OCI-LY7 (cell line): ENCODE results near the gene CTAG1A. TPM values are rescaled to one million over a fixed set of nuclear protein-coding genes. Genes with fewer than 3 reads are reported as not detected.

Experiments used
- small RNA-seq: library from RNA; depleted of rRNA; stranded (forward); fragments of <200 nt; gene quantifications from one replicate; pipeline ENCODE3, GENCODE V24; 2014
- total RNA-seq, 2 experiments: library from RNA; depleted of rRNA in 1 of 2; stranded (reverse); fragments of >200 nt in 1 of 2; shearing (Covaris generic) in 1 of 2; gene quantifications; 2 replicates each; pipeline ENCODE4 v1.2.3, GENCODE V29; 2014 to 2022

CTAG1A gene
- total RNA-seq, 2 experiments from 2014 or later: not detected

Small RNAs within 50 kb of the gene (small RNA-seq; reads per million reads assigned to genes)
- not detected for gene AC244090.1
- gene AC244107.2: not detected

Other genes starting within 250 kb of the CTAG1A start
- 78.8 and 91.2 TPM in 2 replicates for gene FLNA, start 210.5 kb upstream of the CTAG1A start, total RNA-seq (2014; rRNA removed; shearing (Covaris generic))
- gene FLNA, start 210.5 kb upstream of the CTAG1A start, total RNA-seq (2022): 96.9 and 97.7 TPM in 2 replicates
- gene EMD, start 205.8 kb upstream of the CTAG1A start, total RNA-seq (2014; rRNA removed; shearing (Covaris generic)): 25.3 and 35.4 TPM in 2 replicates
- 64.1 and 64.6 TPM in 2 replicates for gene EMD, start 205.8 kb upstream of the CTAG1A start, total RNA-seq (2022)
- gene RPL10, start 186.8 kb upstream of the CTAG1A start, total RNA-seq (2014; rRNA removed; shearing (Covaris generic)): 4,261 and 4,291 TPM in 2 replicates
- gene RPL10, start 186.8 kb upstream of the CTAG1A start, total RNA-seq (2022): 2,447 and 2,466 TPM in 2 replicates
- gene DNASE1L1, start 175.9 kb upstream of the CTAG1A start, total RNA-seq (2014; rRNA removed; shearing (Covaris generic)): 13.4 and 23.1 TPM in 2 replicates
- gene DNASE1L1, start 175.9 kb upstream of the CTAG1A start, total RNA-seq (2022): 21.5 and 30.1 TPM in 2 replicates
- 74.2 and 94.5 TPM in 2 replicates for gene TAFAZZIN, start 173.6 kb upstream of the CTAG1A start, total RNA-seq (2014; rRNA removed; shearing (Covaris generic))
- gene TAFAZZIN, start 173.6 kb upstream of the CTAG1A start, total RNA-seq (2022): 85.3 and 104 TPM in 2 replicates
- gene ATP6AP1, start 156.5 kb upstream of the CTAG1A start, total RNA-seq (2014; rRNA removed; shearing (Covaris generic)): 22.2 and 26.4 TPM in 2 replicates
- 37.4 and 39.5 TPM in 2 replicates for gene ATP6AP1, start 156.5 kb upstream of the CTAG1A start, total RNA-seq (2022)
- 101 and 103 TPM in 2 replicates for gene GDI1, start 148.0 kb upstream of the CTAG1A start, total RNA-seq (2014; rRNA removed; shearing (Covaris generic))
- gene GDI1, start 148.0 kb upstream of the CTAG1A start, total RNA-seq (2022): 76.6 and 93.6 TPM in 2 replicates
- gene FAM50A, start 141.0 kb upstream of the CTAG1A start, total RNA-seq (2014; rRNA removed; shearing (Covaris generic)): 28.1 and 30.8 TPM in 2 replicates
- 49.0 and 55.1 TPM in 2 replicates for gene FAM50A, start 141.0 kb upstream of the CTAG1A start, total RNA-seq (2022)
- gene PLXNA3, start 126.9 kb upstream of the CTAG1A start, total RNA-seq (2014; rRNA removed; shearing (Covaris generic)): 0.28 and 5.6 TPM in 2 replicates
- gene PLXNA3, start 126.9 kb upstream of the CTAG1A start, total RNA-seq (2022): 5.2 and 8.0 TPM in 2 replicates
- 53.2 and 70.1 TPM in 2 replicates for gene LAGE3, start 105.9 kb upstream of the CTAG1A start, total RNA-seq (2014; rRNA removed; shearing (Covaris generic))
- 31.3 and 40.6 TPM in 2 replicates for gene LAGE3, start 105.9 kb upstream of the CTAG1A start, total RNA-seq (2022)
- gene UBL4A, start 98.5 kb upstream of the CTAG1A start, total RNA-seq (2014; rRNA removed; shearing (Covaris generic)): 76.0 and 89.9 TPM in 2 replicates
- 49.4 and 49.7 TPM in 2 replicates for gene UBL4A, start 98.5 kb upstream of the CTAG1A start, total RNA-seq (2022)
- 12.4 and 14.1 TPM in 2 replicates for gene SLC10A3, start 94.5 kb upstream of the CTAG1A start, total RNA-seq (2014; rRNA removed; shearing (Covaris generic))
- gene SLC10A3, start 94.5 kb upstream of the CTAG1A start, total RNA-seq (2022): 12.7 and 15.6 TPM in 2 replicates
- gene FAM3A, start 68.9 kb upstream of the CTAG1A start, total RNA-seq (2014; rRNA removed; shearing (Covaris generic)): 15.3 and 16.4 TPM in 2 replicates
- gene FAM3A, start 68.9 kb upstream of the CTAG1A start, total RNA-seq (2022): 21.9 and 24.6 TPM in 2 replicates
- gene G6PD, start 38.3 kb upstream of the CTAG1A start, total RNA-seq (2014; rRNA removed; shearing (Covaris generic)): 21.6 and 26.1 TPM in 2 replicates
- gene G6PD, start 38.3 kb upstream of the CTAG1A start, total RNA-seq (2022): 40.9 and 47.1 TPM in 2 replicates
- 9.9 and 14.3 TPM in 2 replicates for gene IKBKG, start 37.5 kb upstream of the CTAG1A start, total RNA-seq (2014; rRNA removed; shearing (Covaris generic))
- 31.6 and 34.4 TPM in 2 replicates for gene IKBKG, start 37.5 kb upstream of the CTAG1A start, total RNA-seq (2022)
- not detected in 2 replicates for gene CTAG1B, start 34.1 kb downstream of the CTAG1A start, total RNA-seq (2014; rRNA removed; shearing (Covaris generic))
- gene CTAG1B, start 34.1 kb downstream of the CTAG1A start, total RNA-seq (2022): not detected in 2 replicates
- not detected in 2 replicates for gene CTAG2, start 68.4 kb downstream of the CTAG1A start, total RNA-seq (2014; rRNA removed; shearing (Covaris generic))
- gene CTAG2, start 68.4 kb downstream of the CTAG1A start, total RNA-seq (2022): not detected in 2 replicates
- gene GAB3, start 165.9 kb downstream of the CTAG1A start, total RNA-seq (2014; rRNA removed; shearing (Covaris generic)): 0.09 TPM in 1 of 2 replicates, not detected in the other
- 0.38 and 0.53 TPM in 2 replicates for gene GAB3, start 165.9 kb downstream of the CTAG1A start, total RNA-seq (2022)
- gene DKC1, start 177.7 kb downstream of the CTAG1A start, total RNA-seq (2014; rRNA removed; shearing (Covaris generic)): 67.7 and 93.3 TPM in 2 replicates
- gene DKC1, start 177.7 kb downstream of the CTAG1A start, total RNA-seq (2022): 134 and 138 TPM in 2 replicates
- 0.75 and 3.5 TPM in 2 replicates for gene MPP1, start 220.4 kb downstream of the CTAG1A start, total RNA-seq (2014; rRNA removed; shearing (Covaris generic))
- gene MPP1, start 220.4 kb downstream of the CTAG1A start, total RNA-seq (2022): 1.2 and 2.6 TPM in 2 replicates
- not detected in 2 replicates for gene SMIM9, start 249.5 kb downstream of the CTAG1A start, total RNA-seq (2014; rRNA removed; shearing (Covaris generic))
- not detected in 2 replicates for gene SMIM9, start 249.5 kb downstream of the CTAG1A start, total RNA-seq (2022)